GM19240 (cell line): Measurements from ENCODE around the gene GSG1L2.

Source experiments
- DNase-seq: peaks from one replicate; pipeline ENCODE4 v3.0.0; 2011; ENCODE audit warnings: low spot score; ENCODE audit not compliant: insufficient read length

Gene GSG1L2

GRCh38 chr17:9821921-9822320 is at the start of gene GSG1L2:
Gene GSG1L2, minus strand, starts transcription at chr17:9822079. Its CDS starts 8 bp downstream, at chr17:9822071.
- no peak for DNase-seq

- DNase-seq: no peak
These were observed 46.7 kb upstream of the GSG1L2 start for GRCh38 chr17:9868552-9868951.

GRCh38 chr17:9865586-9865985 is 43.7 kb upstream of the GSG1L2 start:
- no peak for DNase-seq

- no peak for DNase-seq
These were observed 41.1 kb upstream of the GSG1L2 start for GRCh38 chr17:9862949-9863348.

- DNase-seq: no peak
These were observed 40.3 kb upstream of the GSG1L2 start for GRCh38 chr17:9862220-9862619.

GRCh38 chr17:9860851-9861250 is 39.0 kb upstream of the GSG1L2 start:
- no peak for DNase-seq

- DNase-seq: no peak
These were observed 37.9 kb upstream of the GSG1L2 start for GRCh38 chr17:9859781-9860180.

GRCh38 chr17:9855036-9855435 is 33.2 kb upstream of the GSG1L2 start:
- no peak for DNase-seq

GRCh38 chr17:9854255-9854654 is 32.4 kb upstream of the GSG1L2 start:
- DNase-seq: no peak

- DNase-seq: no peak
These were observed 28.3 kb upstream of the GSG1L2 start for GRCh38 chr17:9850151-9850550.

- no peak for DNase-seq
These were observed 23.4 kb upstream of the GSG1L2 start for GRCh38 chr17:9845306-9845705.

GRCh38 chr17:9844153-9844552 is 22.3 kb upstream of the GSG1L2 start:
- no peak for DNase-seq

GRCh38 chr17:9843152-9844010 is 21.5 kb upstream of the GSG1L2 start:
- DNase-seq: no peak

- no peak for DNase-seq
These were observed 20.3 kb upstream of the GSG1L2 start for GRCh38 chr17:9842057-9842758.

- no peak for DNase-seq
These were observed 17.6 kb upstream of the GSG1L2 start for GRCh38 chr17:9839433-9839832.

GRCh38 chr17:9837551-9838471 is 15.9 kb upstream of the GSG1L2 start:
- DNase-seq: no peak

- DNase-seq: no peak
These were observed 12.0 kb upstream of the GSG1L2 start for GRCh38 chr17:9833922-9834321.

GRCh38 chr17:9830711-9831110 is 8.8 kb upstream of the GSG1L2 start:
- no peak for DNase-seq

GRCh38 chr17:9829343-9829742 is 7.5 kb upstream of the GSG1L2 start:
- no peak for DNase-seq

GRCh38 chr17:9828296-9829295 is 6.7 kb upstream of the GSG1L2 start:
- DNase-seq: no peak
